Heart left ventricle (tissue), 13 donors: ENCODE results near the gene ANXA7.

Experiments
- POLR2A ChIP-seq, 2 donors: fragments of 450-650 bp; IDR thresholded peaks; one replicate each; pipeline ENCODE4 v1.6.1; 2017; ENCODE audit warnings: antibody characterized with exemption in 2 of 2, mild to moderate bottlenecking in 2 of 2, moderate library complexity in 2 of 2
- TF ChIP-seq, protein P1 (sequence below), 12 donors: fragments of 200-600 bp; sonication (generic) in 4 of 12; IDR thresholded peaks; one replicate each; pipeline versions ENCODE4 v1.5.0 to v1.8.0; 2018 to 2022; ENCODE audit warnings: antibody characterized with exemption in 12 of 12, mild to moderate bottlenecking in 5 of 12
- donor health status: ischemic (EF 13 %, LVEDD 7.1; RV severe dilation, severe dysfunction).
- donor health status: DM: no; HTN: yes; CAD: no.
- donor health status: DM: no; HTN: no; CAD: no.
- donor health status: ischemic (EF 25% LVEDD 6.9; RV normal size, moderate dysfunction).
- donor health status: ischemic (EF 25% LVEDD 5.7; RV mildly dilated, moderate dysfunction).
- donor health status: ischemic (EF 35%, LVEDD 5.7; RV mildly dilated, moderate dysfunction).
- donor health status: nonischemic (EF 11% LVEDD 7.7; RV severe dilation, severe dysfunction).
- donor health status: DM: yes; HTN: yes; CAD: no.
- donor health status: PGD.
- donor health status: ischemic (EF 29% LVEDD 5.4; RV normal size, mild dysfunction).
- donor health status: nonischemic (EF 23%, LVEDD 6.1; RV moderate dilation, normal function).

DNA sequence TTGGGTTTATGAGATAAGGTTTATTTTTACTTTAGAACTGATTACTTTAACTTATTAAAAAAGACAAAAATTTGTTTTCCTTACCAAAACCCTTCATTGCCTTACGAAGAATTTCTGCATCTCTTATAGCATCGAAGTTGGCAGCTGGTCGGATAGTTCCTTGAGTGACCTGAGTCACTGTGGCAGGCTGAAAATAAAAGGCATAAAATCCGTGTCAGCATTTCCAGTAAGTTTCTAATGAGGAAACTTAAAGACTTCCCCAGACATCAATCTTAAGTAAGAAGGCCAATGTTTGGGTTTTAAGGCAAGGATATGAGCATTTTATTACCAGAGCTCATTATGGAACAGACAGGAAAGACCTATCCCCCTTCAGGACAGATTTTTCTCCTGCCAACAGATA is 25.6 kb downstream of the ANXA7 start:
- TF ChIP-seq, protein P1, sequence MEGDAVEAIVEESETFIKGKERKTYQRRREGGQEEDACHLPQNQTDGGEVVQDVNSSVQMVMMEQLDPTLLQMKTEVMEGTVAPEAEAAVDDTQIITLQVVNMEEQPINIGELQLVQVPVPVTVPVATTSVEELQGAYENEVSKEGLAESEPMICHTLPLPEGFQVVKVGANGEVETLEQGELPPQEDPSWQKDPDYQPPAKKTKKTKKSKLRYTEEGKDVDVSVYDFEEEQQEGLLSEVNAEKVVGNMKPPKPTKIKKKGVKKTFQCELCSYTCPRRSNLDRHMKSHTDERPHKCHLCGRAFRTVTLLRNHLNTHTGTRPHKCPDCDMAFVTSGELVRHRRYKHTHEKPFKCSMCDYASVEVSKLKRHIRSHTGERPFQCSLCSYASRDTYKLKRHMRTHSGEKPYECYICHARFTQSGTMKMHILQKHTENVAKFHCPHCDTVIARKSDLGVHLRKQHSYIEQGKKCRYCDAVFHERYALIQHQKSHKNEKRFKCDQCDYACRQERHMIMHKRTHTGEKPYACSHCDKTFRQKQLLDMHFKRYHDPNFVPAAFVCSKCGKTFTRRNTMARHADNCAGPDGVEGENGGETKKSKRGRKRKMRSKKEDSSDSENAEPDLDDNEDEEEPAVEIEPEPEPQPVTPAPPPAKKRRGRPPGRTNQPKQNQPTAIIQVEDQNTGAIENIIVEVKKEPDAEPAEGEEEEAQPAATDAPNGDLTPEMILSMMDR (IDR thresholded peaks at IDR 0.05), result no peak
- no peak for TF ChIP-seq POLR2A (IDR thresholded peaks at IDR 0.05)
